A673 (cell line): ENCODE measurements around the gene HSFX4. TPM values are rescaled to one million over a fixed set of nuclear protein-coding genes. Genes with fewer than 3 reads are reported as not detected.
A peak's percentile ranks its signal among the peaks of the same experiment; 100 is the strongest.
"Not testable (repeated sequence)": the region's sequence is repeated elsewhere in the genome, so short reads cannot be mapped to it uniquely, and the experiment has no call there.

Source experiments
- BruUV-seq: library from RNA; stranded (reverse); fragments of 400-500 nt; replicated peaks from 2 replicates; lab custom pipeline; 2021; lab: Mats Ljungman, UMichigan
- CTCF ChIA-PET: fragments of 300-600 bp; sonication (Branson Sonifier 250); formaldehyde crosslinking; loops from one replicate; lab custom pipeline; 2022; ENCODE audit warnings: antibody characterized with exemption; lab: Charles Lee
- POLR2A ChIA-PET: fragments of 300-600 bp; sonication (Branson Sonifier 250); formaldehyde crosslinking; loops from one replicate; lab custom pipeline; 2022; ENCODE audit warnings: antibody characterized with exemption; ENCODE audit not compliant: low non-redundant PET; lab: Charles Lee
- DNase-seq: peaks from one replicate; pipeline ENCODE4 v3.0.0-alpha.2; 2015; ENCODE audit warnings: low spot score
- H3K27ac ChIP-seq: fragments of 200-600 bp; sonication (generic); 2 replicates; pipeline ENCODE4 v1.5.1; 2016; ENCODE audit warnings: mixed run types, low read depth, mild to moderate bottlenecking, mixed read lengths, antibody characterized with exemption, low read length; ENCODE audit not compliant: poor library complexity, severe bottlenecking
- H3K27me3 ChIP-seq: fragments of 200-600 bp; sonication (generic); replicated peaks from 2 replicates; pipeline ENCODE4 v1.6.1; 2017; ENCODE audit warnings: mixed run types, low read depth, mild to moderate bottlenecking, mixed read lengths, antibody characterized with exemption, low read length; ENCODE audit not compliant: insufficient read depth, poor library complexity
- H3K36me3 ChIP-seq: fragments of 200-600 bp; sonication (generic); 2 replicates; pipeline ENCODE4 v1.6.1; 2016; ENCODE audit warnings: mixed run types, mild to moderate bottlenecking, mixed read lengths, antibody characterized with exemption, low read length; ENCODE audit not compliant: insufficient read depth, poor library complexity, severe bottlenecking
- H3K4me1 ChIP-seq: fragments of 200-600 bp; sonication (generic); 2 replicates; pipeline ENCODE4 v1.6.1; 2017; ENCODE audit warnings: mixed run types, mild to moderate bottlenecking, mixed read lengths, antibody characterized with exemption, low read length; ENCODE audit not compliant: insufficient read depth, poor library complexity, severe bottlenecking
- H3K4me3 ChIP-seq: fragments of 200-600 bp; sonication (generic); 2 replicates; pipeline ENCODE4 v1.5.1; 2016; ENCODE audit warnings: low read depth, mixed run types, mild to moderate bottlenecking, mixed read lengths, low read length; ENCODE audit not compliant: poor library complexity, severe bottlenecking
- H3K9me3 ChIP-seq: fragments of 200-600 bp; sonication (generic); 2 replicates; pipeline ENCODE4 v1.6.1; 2016; ENCODE audit warnings: mixed run types, low read depth, mild to moderate bottlenecking, mixed read lengths, antibody characterized with exemption, low read length; ENCODE audit not compliant: poor library complexity, severe bottlenecking
- EZH2 ChIP-seq: fragments of 200-600 bp; sonication (generic); IDR thresholded peaks from 2 replicates; pipeline ENCODE4 v1.6.1; 2017; ENCODE audit warnings: borderline replicate concordance, low read depth, mild to moderate bottlenecking, mixed read lengths, antibody characterized with exemption, low read length; ENCODE audit not compliant: poor library complexity, severe bottlenecking
- intact Hi-C: fragments of 100-400 bp; cut with micrococcal nuclease; formaldehyde crosslinking; loops from one replicate; pipeline ENCODE4 v1.10.0; 2022; ENCODE audit not compliant: unreplicated experiment
- total RNA-seq: library from RNA; stranded (reverse); gene quantifications from 2 replicates; pipeline ENCODE4 v1.2.3, GENCODE V29; 2021
- TF ChIP-seq, protein P1 (sequence below): fragments of 300-800, 200-600 bp; sonication (generic); conservative IDR thresholded peaks from 2 replicates; pipeline ENCODE4 v1.5.1; 2017; ENCODE audit warnings: low read depth, mild to moderate bottlenecking, antibody characterized with exemption, low read length, moderate library complexity, mixed read lengths

Gene HSFX4
- total RNA-seq, 1 experiment from 2014 or later = not detected

DNA sequence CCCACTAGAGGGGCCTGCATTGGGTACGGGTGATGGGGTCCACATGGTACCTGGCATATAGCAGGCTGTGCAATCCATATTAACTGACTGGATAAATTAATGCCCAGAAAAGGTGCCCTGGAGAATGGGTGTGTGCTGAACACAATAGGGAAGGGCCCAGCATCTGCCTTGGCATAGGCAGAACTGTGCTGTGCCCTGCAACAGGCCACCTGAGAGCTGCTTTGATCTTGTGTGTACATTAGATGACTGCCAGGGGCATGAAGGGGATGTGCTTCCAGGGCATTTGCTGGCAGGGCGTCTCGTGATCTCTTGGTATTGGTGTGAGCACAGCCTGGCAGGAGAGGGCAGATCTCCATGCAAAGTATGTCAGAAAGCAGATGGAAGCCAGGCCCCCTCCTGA, 17.6 kb downstream of the HSFX4 start:
- H3K4me1 ChIP-seq, H3K4me3 ChIP-seq, H3K9me3 ChIP-seq, H3K36me3 ChIP-seq, CTCF ChIA-PET, POLR2A ChIA-PET, DNase-seq, H3K27ac ChIP-seq, BruUV-seq, H3K27me3 ChIP-seq, intact Hi-C loops: not testable (repeated sequence)

DNA sequence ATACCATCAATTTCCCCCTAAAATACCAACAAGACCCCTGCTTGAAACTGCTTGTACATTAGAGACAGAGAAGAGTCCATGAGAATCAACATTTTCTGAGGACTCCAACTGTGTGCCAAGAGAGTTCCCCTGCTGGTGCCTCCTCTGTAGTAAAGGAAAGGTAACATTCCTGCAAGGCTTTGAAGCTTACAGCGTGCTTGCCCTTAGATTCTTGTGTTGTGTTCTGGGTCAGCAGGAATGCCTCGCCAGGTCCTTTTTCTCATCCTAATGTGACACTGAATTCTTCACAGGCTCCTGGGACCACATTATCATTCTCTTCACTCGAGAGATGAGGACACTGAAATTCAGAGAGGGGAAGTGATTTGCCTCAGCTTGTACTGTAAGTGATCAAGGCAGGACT, 18.6 kb downstream of the HSFX4 start:
- ChIA-PET POLR2A (no interaction called here), CTCF (no interaction called here)
- TF ChIP-seq, protein P1, sequence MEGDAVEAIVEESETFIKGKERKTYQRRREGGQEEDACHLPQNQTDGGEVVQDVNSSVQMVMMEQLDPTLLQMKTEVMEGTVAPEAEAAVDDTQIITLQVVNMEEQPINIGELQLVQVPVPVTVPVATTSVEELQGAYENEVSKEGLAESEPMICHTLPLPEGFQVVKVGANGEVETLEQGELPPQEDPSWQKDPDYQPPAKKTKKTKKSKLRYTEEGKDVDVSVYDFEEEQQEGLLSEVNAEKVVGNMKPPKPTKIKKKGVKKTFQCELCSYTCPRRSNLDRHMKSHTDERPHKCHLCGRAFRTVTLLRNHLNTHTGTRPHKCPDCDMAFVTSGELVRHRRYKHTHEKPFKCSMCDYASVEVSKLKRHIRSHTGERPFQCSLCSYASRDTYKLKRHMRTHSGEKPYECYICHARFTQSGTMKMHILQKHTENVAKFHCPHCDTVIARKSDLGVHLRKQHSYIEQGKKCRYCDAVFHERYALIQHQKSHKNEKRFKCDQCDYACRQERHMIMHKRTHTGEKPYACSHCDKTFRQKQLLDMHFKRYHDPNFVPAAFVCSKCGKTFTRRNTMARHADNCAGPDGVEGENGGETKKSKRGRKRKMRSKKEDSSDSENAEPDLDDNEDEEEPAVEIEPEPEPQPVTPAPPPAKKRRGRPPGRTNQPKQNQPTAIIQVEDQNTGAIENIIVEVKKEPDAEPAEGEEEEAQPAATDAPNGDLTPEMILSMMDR = no peak
- TF ChIP-seq EZH2 = no peak
- no peaks in the 10 kb centered on the region for H3K4me1 ChIP-seq
- no TSS peak for BruUV-seq
- H3K36me3 ChIP-seq = no peaks in the 10 kb centered on the region
- no peak overlapping the region for H3K4me3 ChIP-seq
- H3K27ac ChIP-seq = no peak overlapping the region
- no peaks in the 10 kb centered on the region for H3K9me3 ChIP-seq
- DNase-seq = no peak
- intact Hi-C loops = no loop called here
- no peaks in the 10 kb centered on the region for H3K27me3 ChIP-seq

DNA sequence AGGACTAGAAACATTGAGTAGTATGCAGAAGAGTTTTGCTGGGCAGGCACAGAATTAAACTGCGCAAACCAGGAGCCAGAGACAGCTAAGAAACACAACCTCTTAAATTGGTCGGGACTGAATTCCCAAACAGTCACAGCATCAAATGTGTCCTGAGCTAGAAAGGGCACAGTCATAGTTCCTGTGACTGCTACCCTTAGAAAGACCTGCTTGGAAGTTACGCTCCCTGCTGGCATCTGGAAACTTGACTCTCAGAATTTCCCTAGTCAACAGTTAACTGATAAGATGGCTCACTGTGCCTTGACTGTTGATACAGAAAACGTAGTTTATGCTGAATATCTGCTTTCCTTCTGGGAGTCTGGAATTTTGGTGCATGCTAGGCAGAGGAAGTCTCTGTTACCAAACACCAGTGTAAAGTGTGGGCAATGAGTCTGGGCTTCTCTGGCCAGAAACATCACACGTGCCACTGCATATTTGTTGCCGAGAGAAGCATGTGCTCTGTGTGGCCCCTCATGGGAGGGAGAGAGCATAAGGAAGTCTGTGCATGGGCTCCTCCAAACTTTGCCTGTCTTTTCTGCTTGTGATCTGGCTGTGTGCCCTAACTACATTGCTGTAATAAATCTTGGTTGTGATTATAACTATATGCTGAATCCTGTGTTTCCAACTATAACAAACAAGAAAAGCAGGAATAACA, 20.5 kb downstream of the HSFX4 start:
- Histone ChIP-seq H3K9me3 (no peaks in the 10 kb centered on the region), H3K4me1 (no peaks in the 10 kb centered on the region), H3K36me3 (no peaks in the 10 kb centered on the region), H3K27ac (no peak overlapping the region), H3K27me3 (no peaks in the 10 kb centered on the region), H3K4me3 (no peak overlapping the region)
- intact Hi-C loops = no loop called here
- TF ChIP-seq EZH2 = no peak
- TF ChIP-seq, protein P1 = no peak
- ChIA-PET POLR2A (no interaction called here), CTCF (interaction anchor here (0.6 to 0.7 kb wide), 2 partner anchors 742 to 744 kb away, joined by 3 read pairs; partner anchors contain the start of gene MTMR1)
- BruUV-seq = no TSS peak
- DNase-seq = no peak

DNA sequence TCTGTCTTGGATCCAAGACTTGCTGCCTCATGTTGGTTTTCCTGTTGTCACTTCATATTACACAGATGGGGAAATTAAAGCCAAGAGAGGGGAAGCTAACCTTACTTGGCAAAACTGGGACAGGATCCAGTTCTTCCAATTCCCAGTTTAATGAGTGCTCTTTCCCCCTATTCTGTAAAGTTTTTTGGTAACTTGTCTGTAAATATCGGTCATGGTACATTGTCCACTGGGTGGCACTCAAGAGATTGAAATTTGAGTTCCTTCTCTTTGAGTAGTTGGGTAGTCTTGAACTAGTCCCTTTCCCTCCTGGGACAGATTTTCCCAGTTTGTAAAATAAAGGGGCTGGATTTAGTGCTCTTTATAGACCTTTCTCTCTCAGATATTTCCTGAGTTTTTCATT, 21.3 kb downstream of the HSFX4 start:
- H3K27me3 ChIP-seq = no peaks in the 10 kb centered on the region
- peak; percentile 60 for DNase-seq
- H3K4me1 ChIP-seq = no peaks in the 10 kb centered on the region
- no peaks in the 10 kb centered on the region for H3K9me3 ChIP-seq
- no peak overlapping the region for H3K27ac ChIP-seq
- H3K4me3 ChIP-seq = no peak overlapping the region
- CTCF ChIA-PET = no interaction called here
- POLR2A ChIA-PET = no interaction called here
- no peak for TF ChIP-seq EZH2
- TF ChIP-seq, protein P1 = peak; percentile 59
- no peaks in the 10 kb centered on the region for H3K36me3 ChIP-seq
- intact Hi-C loops = no loop called here
- no TSS peak for BruUV-seq
